ENCODE measurements around the gene CYS1.

The CYS1 gene

GRCh38 chr2:10071176-10071575, 9.0 kb downstream of the CYS1 start:
- DNase-seq, result no peak

- DNase-seq, result no peak
Measured at GRCh38 chr2:10067881-10068280, 12.3 kb downstream of the CYS1 start.

DNA sequence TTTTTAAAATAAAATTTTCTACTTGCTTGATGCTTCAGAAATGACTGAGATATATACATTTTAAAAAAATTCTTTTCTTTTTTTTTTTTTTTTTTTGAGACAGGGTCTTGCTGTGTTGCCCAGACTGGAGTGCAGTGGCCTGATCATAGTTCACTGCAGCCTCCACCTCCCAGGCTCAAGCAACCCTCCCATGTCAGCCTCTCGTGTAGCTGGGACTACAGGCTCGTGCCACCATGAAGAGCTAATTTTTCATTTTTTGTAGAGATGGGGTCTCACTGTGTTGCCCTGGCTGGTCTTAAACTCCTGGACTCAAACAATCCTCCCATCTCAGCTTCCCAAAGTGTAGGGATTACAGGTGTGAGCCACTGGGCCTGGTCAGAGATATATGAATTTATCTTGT, 12.9 kb downstream of the CYS1 start:
- no peak for DNase-seq

- no peak for DNase-seq
Measured at GRCh38 chr2:10065773-10066055, 14.5 kb downstream of the CYS1 start.

DNA sequence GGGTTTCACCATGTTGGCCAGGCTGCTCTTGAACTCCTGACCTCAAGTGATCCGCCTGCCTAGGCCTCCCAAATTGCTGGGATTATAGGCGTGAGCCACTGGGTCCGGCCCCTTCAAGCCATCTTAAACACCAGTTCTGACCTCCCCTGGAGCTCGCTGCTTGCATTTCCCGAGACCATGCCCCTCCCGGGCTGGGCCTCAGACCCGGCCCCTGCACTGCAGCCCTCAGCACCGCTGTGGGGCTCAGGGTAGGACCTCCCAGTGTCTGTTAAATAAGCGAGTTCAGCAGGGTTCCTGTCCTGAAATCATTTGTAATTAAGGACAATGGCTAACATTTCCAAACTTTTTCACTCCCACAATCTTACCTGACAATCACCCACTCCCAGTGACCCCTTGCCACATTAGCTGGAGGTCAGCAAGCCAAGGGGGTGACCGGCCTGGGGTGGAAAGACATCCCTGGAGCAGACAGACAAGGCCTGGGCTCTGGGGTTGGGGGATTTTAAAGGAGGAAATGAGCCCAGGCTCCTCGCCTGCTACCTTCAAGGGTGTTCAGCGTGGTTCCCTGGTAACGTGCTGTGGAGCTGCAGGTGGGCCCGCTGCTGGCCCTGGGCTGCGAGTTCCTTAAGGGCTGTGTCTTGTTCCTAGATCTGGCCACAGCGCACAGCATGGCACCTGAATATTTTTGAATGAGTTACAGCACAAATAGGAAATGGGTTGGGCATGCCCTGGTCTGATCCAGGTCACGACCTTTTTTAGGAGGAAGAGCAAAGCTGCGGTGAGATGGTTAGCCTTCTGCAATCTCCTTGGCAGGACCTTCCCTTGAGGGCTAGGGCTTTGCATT, 15.1 kb downstream of the CYS1 start:
- DNase-seq, result no peak

DNA sequence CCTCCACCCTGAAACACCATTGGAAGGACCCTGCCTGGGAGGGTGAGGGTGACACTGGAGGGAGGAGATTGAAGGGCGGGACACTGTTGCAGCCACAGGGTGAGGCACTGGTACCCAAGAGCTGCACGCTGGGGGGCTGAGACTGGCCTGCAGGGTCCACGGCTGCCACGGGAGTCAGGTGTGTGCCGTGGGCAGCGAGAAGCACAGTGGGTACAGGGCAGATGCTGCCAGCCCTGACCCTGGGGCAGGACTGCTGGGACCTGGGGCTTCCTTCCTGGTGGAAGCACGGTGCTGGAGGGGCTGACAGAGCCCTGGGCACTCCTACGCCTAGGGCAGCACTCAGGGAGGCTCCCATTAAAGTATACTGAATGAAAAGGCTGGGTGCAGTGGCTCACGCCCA, 16.6 kb downstream of the CYS1 start:
- no peak for DNase-seq

- no peak for DNase-seq
Measured at GRCh38 chr2:10062931-10063365, 17.3 kb downstream of the CYS1 start.

DNA sequence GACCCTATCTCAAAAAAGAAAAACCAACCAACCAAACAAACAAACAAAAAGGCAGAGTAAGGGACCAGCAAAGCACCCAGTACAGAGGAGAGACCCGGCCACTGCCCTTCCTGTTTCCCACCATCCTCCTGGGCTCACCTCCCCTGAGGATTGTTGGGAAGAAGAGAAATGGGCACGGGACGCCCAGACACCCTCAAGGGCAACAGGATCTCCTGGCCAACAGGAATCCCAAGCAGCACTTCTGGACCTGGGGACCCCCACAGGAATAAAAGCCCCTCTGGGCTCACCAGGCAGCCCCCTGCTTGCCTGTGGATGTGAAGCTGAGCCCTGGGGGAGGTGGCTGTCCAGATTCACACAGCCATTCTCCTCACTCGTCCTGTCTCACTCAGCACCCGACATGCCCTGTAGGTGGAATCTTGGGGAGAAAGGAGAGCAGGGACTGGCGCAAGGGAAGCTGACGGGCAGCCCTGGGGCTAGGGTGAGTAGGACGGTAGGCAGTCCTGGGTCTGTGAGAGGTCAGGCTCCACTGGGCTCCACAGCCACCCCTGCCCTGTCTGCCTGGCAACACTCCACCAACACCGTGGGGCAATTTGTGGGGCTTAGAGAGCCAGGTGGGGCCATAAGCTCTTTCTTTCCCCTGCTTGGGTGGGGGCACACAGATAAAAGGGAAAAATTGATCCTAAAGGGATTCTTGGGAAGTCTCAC, 18.8 kb downstream of the CYS1 start:
- DNase-seq, result no peak

DNA sequence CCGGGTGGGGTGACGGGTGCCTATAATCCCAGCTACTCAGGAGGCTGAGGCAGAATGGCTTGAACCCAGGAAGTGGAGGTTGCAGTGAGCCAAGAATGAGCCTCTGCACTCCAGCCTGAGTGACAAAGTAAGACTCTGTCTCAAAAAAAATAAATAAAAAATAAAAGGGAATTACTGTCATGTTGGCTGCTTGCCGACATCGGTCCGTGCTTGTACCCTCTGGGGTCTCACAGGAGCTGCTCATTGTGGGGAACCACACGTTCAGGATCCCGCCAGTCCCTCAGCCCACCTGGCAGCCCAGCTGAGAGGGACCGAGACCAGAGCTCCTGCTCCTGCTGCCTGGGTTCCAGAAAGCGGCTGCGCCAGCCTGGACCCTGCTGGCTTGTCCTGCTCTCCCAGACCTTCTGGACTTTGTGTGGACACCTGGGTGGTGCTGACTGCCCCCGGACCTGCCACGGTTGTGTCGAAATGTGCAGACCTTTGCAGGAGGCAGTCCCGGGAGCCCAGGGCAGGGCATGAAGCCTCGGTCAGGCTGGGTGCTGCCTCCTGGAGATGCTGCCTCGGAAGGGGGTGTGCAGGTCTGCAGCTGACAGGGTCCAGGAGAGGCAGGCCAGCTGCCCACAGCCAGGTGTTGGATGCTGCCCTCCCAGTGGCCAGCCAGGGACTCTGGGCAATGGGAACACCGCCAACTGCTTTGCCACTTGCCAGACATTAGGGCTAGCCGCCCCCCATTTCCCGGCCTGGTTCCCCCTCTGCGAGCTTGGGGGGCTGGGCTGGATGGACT, 20.5 kb downstream of the CYS1 start:
- DNase-seq, result no peak

DNA sequence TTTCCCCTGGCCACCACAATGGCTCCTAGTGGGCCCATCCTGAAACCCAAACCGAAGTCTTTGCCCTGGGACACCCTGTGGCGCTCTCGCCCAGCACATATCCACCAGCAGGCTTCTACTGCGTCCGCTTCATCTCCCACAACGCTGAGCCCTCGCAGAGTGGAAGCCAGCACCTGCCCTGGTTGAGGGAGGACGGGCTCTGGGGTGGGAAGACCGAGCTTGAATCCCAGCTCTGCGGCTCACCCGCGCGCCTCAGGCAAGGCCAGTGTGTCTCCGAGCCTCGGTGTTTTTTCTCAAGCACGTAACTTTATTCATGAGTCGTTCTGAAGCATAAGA, 21.2 kb downstream of the CYS1 start:
- DNase-seq, result no peak

DNA sequence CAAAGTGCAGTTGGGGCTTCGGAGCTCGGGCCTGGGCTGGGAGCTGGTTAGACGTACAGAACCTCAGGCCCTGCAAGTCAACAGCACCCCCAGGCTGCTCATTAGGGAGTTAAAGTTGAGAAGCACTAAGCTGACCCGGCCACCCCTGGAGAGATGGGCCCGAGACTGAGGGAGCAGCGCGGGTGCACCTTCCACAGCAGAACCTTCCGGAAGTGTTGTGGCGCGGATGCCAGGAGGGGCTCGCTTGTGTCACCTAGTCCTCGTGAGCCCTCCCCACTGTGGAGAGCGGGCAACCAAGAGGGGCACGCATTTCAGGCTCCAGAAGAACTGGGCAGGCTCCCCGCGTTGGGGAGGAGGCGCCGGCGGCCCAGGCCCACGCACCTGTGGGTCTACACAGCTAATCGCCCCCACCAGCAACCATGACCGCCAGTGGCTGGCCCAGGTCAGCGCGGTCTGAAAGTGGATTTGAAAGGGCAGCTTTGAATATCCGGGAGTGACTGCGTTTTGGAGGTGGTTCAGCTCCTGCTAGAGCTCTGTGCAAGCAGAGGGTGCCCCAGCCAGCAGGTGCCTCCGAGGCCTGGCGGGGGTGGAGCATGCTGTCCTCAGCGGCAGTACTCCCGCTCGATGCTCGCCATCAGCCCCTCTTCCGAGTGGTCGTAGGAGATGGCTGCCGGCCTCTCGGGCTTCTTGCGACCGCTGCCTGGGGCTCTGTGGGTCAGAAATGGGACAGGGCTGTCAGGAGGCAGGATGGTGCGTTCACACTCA, 21.8 kb downstream of the CYS1 start:
- no peak for DNase-seq

DNA sequence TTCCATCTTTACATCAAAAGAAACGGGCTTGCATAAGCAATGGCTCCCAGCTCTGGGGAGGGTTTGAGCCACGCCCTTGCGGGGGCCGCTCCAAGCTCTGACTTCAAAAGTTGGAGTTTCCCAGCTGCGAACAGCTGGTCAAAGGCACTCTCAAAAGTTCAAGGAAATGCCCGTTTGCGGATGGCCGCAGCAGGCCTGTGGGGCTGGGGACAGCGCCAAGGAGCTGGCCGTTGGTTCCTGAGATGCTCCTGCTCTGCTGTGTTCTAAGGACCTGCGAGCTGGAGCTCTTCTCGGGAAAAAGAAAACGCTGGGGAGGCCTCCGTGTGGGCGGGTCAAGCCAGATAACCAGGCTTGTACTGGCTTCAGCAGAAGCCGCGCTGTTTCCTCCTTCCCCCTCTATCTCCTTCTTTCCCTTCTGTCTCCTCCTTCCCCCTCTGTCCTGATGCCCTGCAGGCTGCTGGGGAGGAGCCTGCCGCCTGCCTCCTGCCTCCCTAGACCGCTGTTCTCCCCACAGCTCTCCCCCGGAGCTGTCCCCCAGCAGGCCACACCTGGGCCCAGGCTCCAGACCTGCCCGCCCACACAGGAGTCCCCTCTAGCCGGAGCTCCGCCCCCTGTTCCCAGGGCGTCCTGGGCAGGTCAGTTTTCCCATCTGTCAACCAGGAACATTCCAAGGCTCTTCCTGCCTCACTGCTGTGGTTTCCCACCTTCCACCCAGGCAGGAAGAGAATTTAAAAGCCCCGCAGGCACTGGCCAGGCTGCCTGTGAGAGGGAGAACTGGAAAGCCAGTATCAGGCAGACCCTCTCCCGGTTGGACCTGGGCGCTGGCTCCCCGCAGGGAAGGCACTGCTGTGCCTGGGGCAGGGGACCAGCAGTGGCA, 22.7 kb downstream of the CYS1 start:
- DNase-seq, result no peak

- DNase-seq, result no peak
Measured at GRCh38 chr2:10056439-10056838, 23.8 kb downstream of the CYS1 start.

- no peak for DNase-seq
Measured at GRCh38 chr2:10054976-10055375, 25.2 kb downstream of the CYS1 start.

DNA sequence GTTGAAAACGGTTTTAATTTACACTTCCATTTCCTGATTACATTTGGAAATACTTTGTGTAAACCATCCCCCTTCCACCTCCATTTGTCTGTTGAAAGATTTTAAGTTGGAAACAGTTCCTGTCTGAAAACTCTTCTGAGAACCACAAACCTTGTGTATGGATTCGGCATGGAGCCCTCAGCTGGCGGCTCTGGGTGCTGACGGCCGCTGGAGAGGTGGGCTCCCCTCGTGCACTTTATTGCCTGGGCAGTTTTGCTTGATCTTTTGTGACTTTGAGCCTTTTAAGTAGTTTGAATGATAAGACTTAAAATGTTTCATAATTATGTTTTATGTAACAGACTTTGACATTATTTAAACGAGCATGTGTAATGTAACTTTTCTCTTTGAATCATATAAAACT, 25.8 kb downstream of the CYS1 start:
- no peak for DNase-seq

DNA sequence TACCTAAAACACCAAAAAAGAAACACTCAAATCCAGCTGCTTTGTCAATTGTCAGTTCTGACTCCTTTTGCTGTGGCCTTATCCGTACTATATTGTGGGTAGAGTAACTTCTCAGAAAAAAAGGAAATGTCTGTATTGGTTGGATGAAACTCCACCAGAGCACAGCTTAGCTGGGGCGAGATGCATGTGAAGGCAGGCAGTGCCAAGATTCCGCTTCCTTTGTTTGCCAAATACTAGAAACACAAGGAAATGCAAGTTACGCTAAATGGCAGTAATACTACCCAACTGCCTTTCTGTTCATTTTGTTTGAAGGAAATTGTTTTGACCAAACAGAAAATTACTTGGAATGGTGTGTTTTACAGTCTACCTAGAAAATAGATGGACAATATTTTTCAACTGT, 26.9 kb downstream of the CYS1 start:
- DNase-seq, result no peak

GRCh38 chr2:10052216-10052615, 28.0 kb downstream of the CYS1 start:
- no peak for DNase-seq

DNA sequence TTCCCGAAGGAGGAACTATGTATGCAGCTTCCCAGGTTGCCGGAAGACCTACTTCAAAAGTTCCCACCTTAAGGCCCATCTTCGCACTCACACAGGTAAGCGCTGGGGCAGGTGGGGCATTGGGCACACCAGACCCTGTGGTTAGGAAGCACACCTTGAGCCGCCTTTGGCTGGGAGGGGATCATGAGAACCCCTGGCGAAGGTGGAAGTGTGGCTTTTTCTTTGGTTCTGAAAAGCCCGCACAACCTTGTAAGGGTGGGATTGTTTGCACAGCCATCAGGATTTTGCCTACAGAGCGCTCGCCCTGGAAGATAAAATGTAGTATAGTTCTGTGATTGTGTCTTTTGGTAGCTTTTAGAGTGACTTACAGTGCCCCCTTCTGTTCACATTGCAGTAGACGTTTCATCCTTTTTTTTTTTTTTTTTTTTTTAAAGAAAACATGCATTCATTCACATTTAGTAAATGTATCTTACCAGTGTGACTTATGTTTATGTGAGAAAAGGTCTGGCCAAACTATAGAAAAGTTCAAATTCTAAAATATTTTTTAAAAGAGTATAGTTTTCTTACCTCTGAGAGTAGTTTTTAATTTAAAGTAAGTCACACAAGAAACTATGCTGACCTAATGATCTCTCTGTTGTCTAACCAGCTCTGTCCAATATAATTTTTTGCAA, 31.6 kb downstream of the CYS1 start:
- DNase-seq, result no peak

DNA sequence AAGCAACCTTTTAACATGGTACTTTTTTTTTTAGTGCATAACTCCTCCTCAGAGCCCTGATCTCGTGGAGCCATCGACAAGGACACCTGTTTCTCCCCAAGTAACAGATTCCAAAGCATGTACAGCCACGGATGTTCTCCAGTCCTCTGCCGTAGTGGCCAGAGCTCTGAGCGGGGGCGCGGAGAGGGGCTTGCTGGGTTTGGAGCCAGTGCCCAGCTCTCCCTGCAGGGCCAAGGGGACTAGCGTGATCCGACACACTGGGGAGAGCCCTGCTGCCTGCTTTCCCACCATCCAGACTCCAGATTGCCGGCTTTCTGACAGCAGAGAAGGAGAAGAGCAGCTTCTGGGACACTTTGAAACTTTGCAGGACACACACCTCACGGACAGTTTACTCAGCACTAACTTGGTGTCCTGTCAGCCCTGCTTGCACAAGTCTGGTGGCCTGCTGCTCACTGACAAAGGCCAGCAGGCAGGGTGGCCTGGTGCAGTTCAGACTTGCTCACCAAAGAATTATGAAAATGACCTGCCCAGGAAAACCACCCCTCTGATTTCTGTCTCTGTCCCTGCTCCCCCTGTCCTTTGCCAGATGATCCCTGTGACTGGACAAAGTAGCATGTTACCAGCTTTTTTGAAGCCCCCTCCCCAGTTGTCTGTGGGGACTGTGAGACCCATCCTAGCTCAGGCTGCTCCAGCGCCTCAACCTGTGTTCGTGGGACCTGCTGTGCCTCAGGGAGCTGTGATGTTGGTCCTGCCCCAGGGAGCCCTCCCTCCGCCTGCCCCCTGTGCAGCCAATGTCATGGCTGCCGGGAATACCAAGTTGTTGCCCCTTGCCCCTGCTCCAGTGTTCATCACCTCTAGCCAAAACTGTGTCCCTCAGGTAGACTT, 32.4 kb downstream of the CYS1 start:
- no peak for DNase-seq

GRCh38 chr2:10046931-10047330, 33.3 kb downstream of the CYS1 start:
- no peak for DNase-seq

Measured in activated CD8-positive, alpha-beta memory T cell treated with anti-CD3 and anti-CD28 coated beads for 24 hours (primary cell).